CD8-positive, alpha-beta memory T cell (primary cell): ENCODE measurements around the gene KRT17. TPM values are rescaled to one million over a fixed set of nuclear protein-coding genes. Genes with fewer than 3 reads are reported as not detected.

ENCODE experiments used
- CTCF ChIA-PET: fragments of 350-600 bp; sonication (Branson Sonifier 250); formaldehyde crosslinking; loops from one replicate; lab custom pipeline; 2021; ENCODE audit warnings: antibody characterized with exemption; lab: Charles Lee
- POLR2A ChIA-PET: fragments of 350-600 bp; sonication (Branson Sonifier 250); formaldehyde crosslinking; loops from one replicate; lab custom pipeline; 2021; ENCODE audit warnings: antibody characterized with exemption; lab: Charles Lee
- DNase-seq, 5 donors: peaks; one replicate each; pipeline versions ENCODE4 v3.0.0 to v3.0.0-alpha.2; 2020 to 2022; ENCODE audit warnings: mixed read lengths in 1 of 5
- H3K27ac ChIP-seq: one replicate; pipeline ENCODE4 v1.7.0; 2013; ENCODE audit warnings: low read depth, mild to moderate bottlenecking, low read length, moderate library complexity
- H3K27me3 ChIP-seq: 2 replicates; pipeline ENCODE4 v1.7.0; 2013; ENCODE audit warnings: low read length, mild to moderate bottlenecking; ENCODE audit not compliant: insufficient read depth, poor library complexity, severe bottlenecking
- H3K36me3 ChIP-seq: 2 replicates; pipeline ENCODE4 v1.7.0; 2013; ENCODE audit warnings: mild to moderate bottlenecking, low read length, moderate library complexity; ENCODE audit not compliant: insufficient read depth
- H3K4me1 ChIP-seq: 2 replicates; pipeline ENCODE4 v1.7.0; 2013; ENCODE audit warnings: mild to moderate bottlenecking, low read length, moderate library complexity; ENCODE audit not compliant: insufficient read depth
- H3K4me3 ChIP-seq: 2 replicates; pipeline ENCODE4 v1.7.0; 2013; ENCODE audit warnings: mild to moderate bottlenecking, low read length
- H3K9me3 ChIP-seq: 2 replicates; pipeline ENCODE4 v1.7.0; 2013; ENCODE audit warnings: mild to moderate bottlenecking, low read length
- H3K27ac Mint-ChIP-seq, 8 donors: one replicate each; pipeline ENCODE4 v1.8.0; 2020 to 2021; ENCODE audit warnings: mixed read lengths in 8 of 8, mild to moderate bottlenecking in 6 of 8, inconsistent platforms in 3 of 8, moderate library complexity in 3 of 8
- H3K27me3 Mint-ChIP-seq, 2 donors: one replicate each; pipeline ENCODE4 v1.8.0; 2020 to 2021; ENCODE audit warnings: mixed read lengths in 2 of 2, mild to moderate bottlenecking in 1 of 2, moderate library complexity in 1 of 2
- H3K36me3 Mint-ChIP-seq, 3 donors: one replicate each; pipeline ENCODE4 v1.8.0; 2020 to 2021; ENCODE audit warnings: mixed read lengths in 3 of 3, inconsistent platforms in 1 of 3, mild to moderate bottlenecking in 1 of 3
- H3K4me1 Mint-ChIP-seq, 3 donors: one replicate each; pipeline ENCODE4 v1.8.0; 2020 to 2021; ENCODE audit warnings: mixed read lengths in 3 of 3, inconsistent platforms in 1 of 3, mild to moderate bottlenecking in 1 of 3
- H3K4me3 Mint-ChIP-seq, 7 donors: one replicate each; pipeline ENCODE4 v1.8.0; 2020 to 2021; ENCODE audit warnings: mixed read lengths in 7 of 7, mild to moderate bottlenecking in 6 of 7, moderate library complexity in 4 of 7, inconsistent platforms in 2 of 7
- H3K9me3 Mint-ChIP-seq, 5 donors: one replicate each; pipeline ENCODE4 v1.8.0; 2020 to 2022; ENCODE audit warnings: mixed read lengths in 5 of 5, mild to moderate bottlenecking in 3 of 5, moderate library complexity in 2 of 5, inconsistent platforms in 1 of 5
- polyA plus RNA-seq: library from polyadenylated mRNA; unstranded; fragments of 300-500 nt; fragmentation: Illumina TruSeq; gene quantifications from one replicate; pipeline ENCODE4 v1.2.3, GENCODE V29; 2021
- total RNA-seq, 2 experiments: library from RNA; stranded (reverse); gene quantifications; one replicate each; pipeline ENCODE4 v1.2.3, GENCODE V29; 2021

KRT17 gene
- total RNA-seq, result under 1 TPM in 1 of 2 experiments, not detected in 1; 0.35 TPM
- not detected for polyA plus RNA-seq

- Mint-ChIP-seq H3K4me1 (no peaks in the 10 kb centered on the region), H3K27me3 (peaks cover 10 to 28% of the 10 kb centered on the region in 2 donors), H3K27ac (no peak within 1 kb of the TSS), H3K36me3 (no peaks in the 10 kb centered on the region), H3K4me3 (no peak within 1 kb of the TSS), H3K9me3 (no peaks in the 10 kb centered on the region)
- Histone ChIP-seq H3K4me3 (no peak within 1 kb of the TSS), H3K9me3 (no peaks in the 10 kb centered on the region), H3K27ac (no peak within 1 kb of the TSS), H3K4me1 (no peaks in the 10 kb centered on the region), H3K36me3 (no peaks in the 10 kb centered on the region), H3K27me3 (no peaks in the 10 kb centered on the region)
- ChIA-PET POLR2A (no interaction called here), CTCF (no interaction called here)
- peak in 1 of 5 donors; percentile 40 for DNase-seq
Observed at GRCh38 chr17:41624208-41625101, at the start of gene KRT17. TSS of gene KRT17 (minus strand) at chr17:41624575. CDS start at chr17:41624509, 66 bp downstream.

- CTCF ChIA-PET, result interaction anchor here (2.0 to 13.9 kb wide), 2 partner anchors 9 to 22 kb away, joined by 13 to 311 read pairs; no protein-coding TSS in a partner anchor
- no peaks in the 10 kb centered on the region for H3K27me3 Mint-ChIP-seq
- H3K4me1 Mint-ChIP-seq, result peaks cover 2 to 14% (median 3%) of the 10 kb centered on the region in 3 donors
- Histone ChIP-seq H3K9me3 (no peaks in the 10 kb centered on the region), H3K27me3 (no peaks in the 10 kb centered on the region), H3K4me1 (peaks cover 3% of the 10 kb centered on the region), H3K4me3 (no peak overlapping the region), H3K36me3 (no peaks in the 10 kb centered on the region), H3K27ac (no peak overlapping the region)
- peak overlapping the region in 1 of 8 donors; percentile 54 for H3K27ac Mint-ChIP-seq
- no peak for DNase-seq
- no peaks in the 10 kb centered on the region for H3K9me3 Mint-ChIP-seq
- H3K4me3 Mint-ChIP-seq, result no peak overlapping the region
- H3K36me3 Mint-ChIP-seq, result no peaks in the 10 kb centered on the region
- POLR2A ChIA-PET, result interaction anchor here (0.9 kb wide), 1 partner anchor 17 kb away, joined by 3 read pairs; no protein-coding TSS in a partner anchor
Observed at GRCh38 chr17:41672153-41672552, 47.8 kb upstream of the KRT17 start.

GRCh38 chr17:41667280-41668041 is 43.1 kb upstream of the KRT17 start:
- no peak for DNase-seq
- H3K9me3 ChIP-seq, result no peaks in the 10 kb centered on the region
- no peaks in the 10 kb centered on the region for H3K27me3 ChIP-seq
- H3K27me3 Mint-ChIP-seq, result no peaks in the 10 kb centered on the region
- no peaks in the 10 kb centered on the region for H3K36me3 ChIP-seq
- H3K9me3 Mint-ChIP-seq, result no peaks in the 10 kb centered on the region
- H3K4me1 ChIP-seq, result peaks cover 14% of the 10 kb centered on the region
- H3K4me3 ChIP-seq, result no peak overlapping the region
- peak overlapping the region in 6 of 7 donors; percentile 87 to 95 (median 90) for H3K4me3 Mint-ChIP-seq
- no peaks in the 10 kb centered on the region for H3K36me3 Mint-ChIP-seq
- peak overlapping the region; percentile 89 to 100 (median 99) for H3K27ac Mint-ChIP-seq
- H3K4me1 Mint-ChIP-seq, result peaks cover 19 to 29% (median 26%) of the 10 kb centered on the region in 3 donors
- CTCF ChIA-PET, result interaction anchor here (0.7 to 13.9 kb wide), 11 partner anchors 8 to 1064 kb away, joined by 3 to 311 read pairs (median 3); partner anchors contain the start of genes EIF1 and P3H4
- POLR2A ChIA-PET, result interaction anchor here (0.6 to 5.0 kb wide), 4 partner anchors 11 to 38 kb away, joined by 3 to 104 read pairs (median 8); partner anchors contain the start of gene EIF1
- peak overlapping the region; percentile 86 for H3K27ac ChIP-seq

GRCh38 chr17:41666708-41667279 is 42.4 kb upstream of the KRT17 start:
- peaks cover 14% of the 10 kb centered on the region for H3K4me1 ChIP-seq

GRCh38 chr17:41666237-41666641 is 41.9 kb upstream of the KRT17 start:
- H3K27ac Mint-ChIP-seq, result peak overlapping the region; percentile 91 to 100 (median 99)
- H3K9me3 Mint-ChIP-seq, result no peaks in the 10 kb centered on the region
- no peaks in the 10 kb centered on the region for H3K9me3 ChIP-seq
- H3K36me3 Mint-ChIP-seq, result no peaks in the 10 kb centered on the region
- CTCF ChIA-PET, result interaction anchor here (0.7 to 13.9 kb wide), 21 partner anchors 10 to 1019 kb away, joined by 3 to 311 read pairs (median 4); partner anchors contain the start of genes EIF1, KRT19 and SMARCE1
- POLR2A ChIA-PET, result interaction anchor here (1.2 to 5.0 kb wide), 5 partner anchors 13 to 847 kb away, joined by 3 to 104 read pairs (median 4); partner anchors contain the start of gene EIF1
- H3K4me1 Mint-ChIP-seq, result peaks cover 19 to 29% (median 26%) of the 10 kb centered on the region in 3 donors
- peaks cover 14% of the 10 kb centered on the region for H3K4me1 ChIP-seq
- H3K27ac ChIP-seq, result peak overlapping the region; percentile 86
- peak in 4 of 5 donors; percentile 68 to 84 (median 82) for DNase-seq
- no peaks in the 10 kb centered on the region for H3K27me3 ChIP-seq
- H3K27me3 Mint-ChIP-seq, result no peaks in the 10 kb centered on the region
- H3K4me3 ChIP-seq, result peak overlapping the region; percentile 78
- H3K36me3 ChIP-seq, result no peaks in the 10 kb centered on the region
- peak overlapping the region; percentile 87 to 95 (median 89) for H3K4me3 Mint-ChIP-seq

More at GRCh38 chr17:41666708-41667279, 42.4 kb upstream of the KRT17 start:
- no peaks in the 10 kb centered on the region for H3K36me3 ChIP-seq
- DNase-seq, result peak; percentile 79 to 88 (median 82)
- peak overlapping the region; percentile 91 to 100 (median 99) for H3K27ac Mint-ChIP-seq
- no peaks in the 10 kb centered on the region for H3K27me3 ChIP-seq
- no peaks in the 10 kb centered on the region for H3K36me3 Mint-ChIP-seq
- POLR2A ChIA-PET, result interaction anchor here (0.6 to 5.0 kb wide), 7 partner anchors 12 to 848 kb away, joined by 3 to 104 read pairs (median 5); partner anchors contain the start of gene EIF1
- CTCF ChIA-PET, result interaction anchor here (0.7 to 13.9 kb wide), 17 partner anchors 9 to 1063 kb away, joined by 3 to 311 read pairs (median 4); partner anchors contain the start of genes EIF1 and KRT19
- no peaks in the 10 kb centered on the region for H3K27me3 Mint-ChIP-seq
- peaks cover 19 to 29% (median 26%) of the 10 kb centered on the region in 3 donors for H3K4me1 Mint-ChIP-seq
- no peaks in the 10 kb centered on the region for H3K9me3 ChIP-seq
- peak overlapping the region; percentile 87 to 95 (median 89) for H3K4me3 Mint-ChIP-seq
- H3K27ac ChIP-seq, result peak overlapping the region; percentile 86
- no peaks in the 10 kb centered on the region for H3K9me3 Mint-ChIP-seq
- H3K4me3 ChIP-seq, result peak overlapping the region; percentile 78

- ChIA-PET CTCF (interaction anchor here (0.7 to 13.9 kb wide), 21 partner anchors 9 to 1019 kb away, joined by 3 to 311 read pairs (median 4); partner anchors contain the start of genes EIF1, KRT19 and SMARCE1), POLR2A (interaction anchor here (0.7 to 5.0 kb wide), 6 partner anchors 13 to 847 kb away, joined by 3 to 104 read pairs (median 4); partner anchors contain the start of gene EIF1)
- Mint-ChIP-seq H3K4me1 (peaks cover 19 to 29% (median 26%) of the 10 kb centered on the region in 3 donors), H3K9me3 (no peaks in the 10 kb centered on the region), H3K36me3 (no peaks in the 10 kb centered on the region), H3K27ac (peak overlapping the region; percentile 91 to 100 (median 99)), H3K4me3 (peak overlapping the region; percentile 87 to 95 (median 89)), H3K27me3 (no peaks in the 10 kb centered on the region)
- no peaks in the 10 kb centered on the region for H3K9me3 ChIP-seq
- peak; percentile 86 to 91 (median 88) for DNase-seq
- peak overlapping the region; percentile 86 for H3K27ac ChIP-seq
- H3K4me3 ChIP-seq, result peak overlapping the region; percentile 78
- H3K36me3 ChIP-seq, result no peaks in the 10 kb centered on the region
- peaks cover 14% of the 10 kb centered on the region for H3K4me1 ChIP-seq
- no peaks in the 10 kb centered on the region for H3K27me3 ChIP-seq
Observed at GRCh38 chr17:41665566-41666236, 41.3 kb upstream of the KRT17 start.
